NCI-H2227 treated with DMSO at 0.1 percent for 48 hours (cell line): ENCODE data around the gene PDZD4.

ENCODE experiments used
- DNase-seq: peaks from one replicate; lab custom pipeline; 2025; lab: John Stamatoyannopoulos, UW

Gene PDZD4

GRCh38 chrX:153829799-153830639 lies at the start of gene PDZD4:
TSS of gene PDZD4 (minus strand) at chrX:153830544. CDS start at chrX:153830298, 246 bp downstream.
- DNase-seq, result no peak

GRCh38 chrX:153879741-153880439 lies 49.5 kb upstream of the PDZD4 start:
- no peak for DNase-seq

GRCh38 chrX:153878969-153879653 lies 48.8 kb upstream of the PDZD4 start:
- peak; percentile 81 for DNase-seq

- peak; percentile 4 for DNase-seq
Measured at GRCh38 chrX:153878345-153878744, 48.0 kb upstream of the PDZD4 start.

- DNase-seq, result no peak
Measured at GRCh38 chrX:153877571-153878261, 47.4 kb upstream of the PDZD4 start.

- DNase-seq, result peak; percentile 25
Measured at GRCh38 chrX:153876112-153876491, 45.8 kb upstream of the PDZD4 start.

- DNase-seq, result peak; percentile 46
Measured at GRCh38 chrX:153875391-153876111, 45.2 kb upstream of the PDZD4 start.

- DNase-seq, result no peak
Measured at GRCh38 chrX:153874366-153875125, 44.2 kb upstream of the PDZD4 start.

- DNase-seq, result no peak
Measured at GRCh38 chrX:153874085-153874365, 43.7 kb upstream of the PDZD4 start.

GRCh38 chrX:153873282-153874084 lies 43.1 kb upstream of the PDZD4 start:
- peak; percentile 16 for DNase-seq

- no peak for DNase-seq
Measured at GRCh38 chrX:153871946-153872878, 41.9 kb upstream of the PDZD4 start.

- DNase-seq, result peak; percentile 48
Measured at GRCh38 chrX:153871451-153871850, 41.1 kb upstream of the PDZD4 start.

- no peak for DNase-seq
Measured at GRCh38 chrX:153870791-153871360, 40.5 kb upstream of the PDZD4 start.

- no peak for DNase-seq
Measured at GRCh38 chrX:153870288-153870690, 39.9 kb upstream of the PDZD4 start.

- no peak for DNase-seq
Measured at GRCh38 chrX:153869473-153870287, 39.3 kb upstream of the PDZD4 start.

GRCh38 chrX:153868576-153869472 lies 38.5 kb upstream of the PDZD4 start:
- DNase-seq, result no peak

- no peak for DNase-seq
Measured at GRCh38 chrX:153867671-153868070, 37.3 kb upstream of the PDZD4 start.
